Hematopoietic multipotent progenitor cell treated with erythropoietin and hydrocortisone succinate and interleukin-3 and kit ligand, for 15 days (in vitro differentiated cells): Measurements from ENCODE around the gene FOXRED2.
"Not testable (repeated sequence)": the region's sequence is repeated elsewhere in the genome, so short reads cannot be mapped to it uniquely, and the experiment has no call there.

Experiments used
- DNase-seq: peaks from one replicate; pipeline ENCODE4 v3.0.0-alpha.2; 2015; ENCODE audit warnings: low spot score

The FOXRED2 gene

GRCh38 chr22:36506637-36507517 lies at the start of gene FOXRED2:
Gene FOXRED2 (minus strand): TSS chr22:36507040. CDS start chr22:36506422, 618 bp downstream.
- DNase-seq: peak; percentile 92

GRCh38 chr22:36554098-36554497 lies 47.3 kb upstream of the FOXRED2 start:
- DNase-seq: no peak

GRCh38 chr22:36552289-36552688 lies 45.4 kb upstream of the FOXRED2 start:
- DNase-seq: no peak

GRCh38 chr22:36550701-36551495 lies 44.1 kb upstream of the FOXRED2 start:
- DNase-seq: no peak

- DNase-seq: no peak
Observed at GRCh38 chr22:36549033-36549432, 42.2 kb upstream of the FOXRED2 start.

GRCh38 chr22:36548606-36549005 lies 41.8 kb upstream of the FOXRED2 start:
- no peak for DNase-seq

- no peak for DNase-seq
Observed at GRCh38 chr22:36546932-36547331, 40.1 kb upstream of the FOXRED2 start.

GRCh38 chr22:36546092-36546804 lies 39.4 kb upstream of the FOXRED2 start:
- peak; percentile 14 for DNase-seq

GRCh38 chr22:36544107-36544620 lies 37.3 kb upstream of the FOXRED2 start:
- no peak for DNase-seq

GRCh38 chr22:36541831-36542411 lies 35.1 kb upstream of the FOXRED2 start:
- DNase-seq: no peak

- no peak for DNase-seq
Observed at GRCh38 chr22:36540867-36541642, 34.2 kb upstream of the FOXRED2 start.

- DNase-seq: no peak
Observed at GRCh38 chr22:36538529-36538928, 31.7 kb upstream of the FOXRED2 start.

GRCh38 chr22:36536717-36537116 lies 29.9 kb upstream of the FOXRED2 start:
- no peak for DNase-seq

- not testable (repeated sequence) for DNase-seq
Observed at GRCh38 chr22:36533320-36533719, 26.5 kb upstream of the FOXRED2 start.

GRCh38 chr22:36532466-36532865 lies 25.6 kb upstream of the FOXRED2 start:
- no peak for DNase-seq

- peak; percentile 99 for DNase-seq
Observed at GRCh38 chr22:36528795-36529751, 22.2 kb upstream of the FOXRED2 start, which contains the start of gene EIF3D. Gene EIF3D (minus strand): TSS chr22:36529166. CDS start chr22:36526121, 3,045 bp downstream.

GRCh38 chr22:36528341-36528740 lies 21.5 kb upstream of the FOXRED2 start:
- DNase-seq: peak; percentile 10

GRCh38 chr22:36522662-36523061 lies 15.8 kb upstream of the FOXRED2 start:
- DNase-seq: no peak

- no peak for DNase-seq
Observed at GRCh38 chr22:36520423-36520822, 13.6 kb upstream of the FOXRED2 start.

GRCh38 chr22:36519906-36520305 lies 13.1 kb upstream of the FOXRED2 start:
- not testable (repeated sequence) for DNase-seq
